Brain pericyte (primary cell): Measurements from ENCODE around the gene EML5.

ENCODE experiments used
- DNase-seq: peaks from one replicate; pipeline ENCODE4 v3.0.0-alpha.2; 2012; ENCODE audit warnings: low read depth, low spot score

Gene EML5

GRCh38 chr14:88617479-88617878, 175.3 kb downstream of the EML5 start:
- no peak for DNase-seq

GRCh38 chr14:88616697-88617096, 176.1 kb downstream of the EML5 start:
- DNase-seq = no peak

DNA sequence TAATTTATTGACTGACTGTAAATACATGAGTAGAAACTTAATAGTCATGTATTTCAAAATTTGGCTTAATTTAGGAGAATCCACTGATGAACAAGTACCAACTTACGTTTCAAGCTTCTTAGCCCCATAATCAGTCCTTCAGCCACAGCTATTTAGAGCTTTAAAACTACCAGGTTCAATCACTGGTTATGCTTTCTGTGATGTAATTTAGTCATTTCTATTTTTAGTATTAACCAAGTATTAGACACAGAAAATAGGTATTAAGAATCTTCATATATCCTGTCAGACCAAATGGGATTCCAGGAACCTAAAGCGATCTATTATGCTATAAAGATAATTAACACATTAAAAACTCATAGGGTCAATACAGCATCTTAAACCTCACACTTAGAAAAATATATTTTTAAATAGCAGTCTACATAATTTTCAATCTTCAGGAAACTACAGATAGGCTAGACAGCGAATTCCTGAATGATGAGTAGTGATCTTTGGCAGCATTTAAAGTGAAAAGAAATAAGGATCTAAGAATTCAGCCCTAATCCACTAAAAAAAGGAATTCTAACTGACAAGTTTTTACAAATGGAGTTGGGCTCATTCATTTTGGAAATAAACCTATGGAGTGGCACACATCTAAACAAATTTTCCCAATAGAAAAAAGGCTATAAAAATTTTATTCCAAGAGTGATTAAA, 178.4 kb downstream of the EML5 start:
- DNase-seq = no peak

- DNase-seq = no peak
Measured at GRCh38 chr14:88613552-88614010, 179.2 kb downstream of the EML5 start.

GRCh38 chr14:88612981-88613380, 179.8 kb downstream of the EML5 start:
- no peak for DNase-seq

DNA sequence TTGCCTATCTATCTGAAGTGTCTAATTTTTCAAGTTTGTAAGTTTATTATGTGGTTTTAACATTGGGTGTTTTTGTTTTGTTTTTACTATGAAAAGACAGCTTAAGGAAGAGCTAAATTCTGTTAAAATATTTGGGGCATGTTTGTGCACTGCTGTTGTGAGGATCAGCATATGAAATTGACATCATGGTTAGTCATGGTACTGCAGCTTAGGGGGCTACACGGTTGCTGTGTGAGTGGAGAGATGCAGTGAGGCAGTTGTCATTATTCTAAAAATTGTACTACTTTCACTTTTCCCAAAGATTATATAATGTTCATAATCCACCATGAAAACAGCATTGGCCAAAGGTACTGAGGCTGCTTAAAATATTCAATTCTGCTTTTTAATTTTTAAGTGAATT, 180.9 kb downstream of the EML5 start:
- DNase-seq = no peak

DNA sequence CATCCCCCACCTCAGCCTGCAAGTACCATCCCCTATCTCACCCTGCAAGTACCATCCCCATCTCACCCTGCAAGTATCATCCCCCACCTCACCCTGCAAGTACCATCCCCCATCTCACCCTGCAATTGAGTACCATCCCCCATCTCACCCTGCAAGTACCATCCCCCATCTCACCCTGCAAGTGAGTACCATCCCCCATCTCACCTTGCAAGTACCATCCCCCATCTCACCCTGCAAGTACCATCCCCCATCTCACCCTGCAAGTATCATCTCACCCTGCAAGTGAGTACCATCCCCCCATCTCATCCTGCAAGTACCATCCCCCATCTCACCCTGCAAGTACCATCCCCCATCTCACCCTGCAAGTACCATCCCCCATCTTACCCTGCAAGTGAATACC, 184.9 kb downstream of the EML5 start:
- no peak for DNase-seq

DNA sequence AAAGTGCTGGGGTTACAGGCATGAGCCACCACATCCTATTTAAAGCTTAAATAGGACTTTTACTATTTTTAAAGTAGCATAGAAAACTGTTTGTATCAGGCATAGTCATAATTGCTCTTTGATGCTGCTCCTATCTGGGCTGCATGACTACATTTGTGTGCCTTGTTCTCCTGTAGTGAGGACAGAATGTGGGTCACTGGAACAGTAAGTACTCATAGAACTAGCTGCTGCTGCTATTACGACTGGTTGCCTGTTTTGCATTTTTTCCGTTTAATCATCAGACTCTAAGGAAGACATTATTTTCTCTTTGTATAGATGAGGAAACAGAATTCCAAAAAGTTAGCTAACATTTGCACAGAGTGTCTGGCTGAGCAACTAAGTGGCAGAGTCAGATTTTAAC, 187.2 kb downstream of the EML5 start:
- DNase-seq = no peak

- no peak for DNase-seq
Measured at GRCh38 chr14:88604212-88604611, 188.5 kb downstream of the EML5 start.

- DNase-seq = no peak
Measured at GRCh38 chr14:88599761-88600439, 192.9 kb downstream of the EML5 start.

GRCh38 chr14:88599326-88599725, 193.4 kb downstream of the EML5 start:
- DNase-seq = no peak

- no peak for DNase-seq
Measured at GRCh38 chr14:88598097-88598675, 194.6 kb downstream of the EML5 start.

DNA sequence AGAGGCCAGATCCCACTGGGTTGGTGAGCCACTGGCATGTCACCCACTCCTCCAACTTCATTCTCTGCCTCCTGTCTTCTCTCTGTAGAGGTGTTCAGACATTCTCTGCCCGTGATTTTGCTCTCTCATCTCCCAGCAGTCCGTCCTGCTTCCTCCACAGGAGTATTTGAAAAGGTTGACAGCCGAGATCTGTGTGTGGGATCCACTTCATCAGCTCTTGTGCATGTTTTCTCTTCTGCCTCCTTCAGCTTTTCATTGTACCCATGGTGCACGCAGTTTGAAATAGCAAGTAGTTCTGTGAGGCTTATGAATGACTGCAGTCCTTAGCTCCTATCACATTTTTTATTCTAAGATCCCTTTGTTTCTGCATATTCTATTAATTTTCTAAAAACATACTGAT, 195.2 kb downstream of the EML5 start:
- DNase-seq = no peak

DNA sequence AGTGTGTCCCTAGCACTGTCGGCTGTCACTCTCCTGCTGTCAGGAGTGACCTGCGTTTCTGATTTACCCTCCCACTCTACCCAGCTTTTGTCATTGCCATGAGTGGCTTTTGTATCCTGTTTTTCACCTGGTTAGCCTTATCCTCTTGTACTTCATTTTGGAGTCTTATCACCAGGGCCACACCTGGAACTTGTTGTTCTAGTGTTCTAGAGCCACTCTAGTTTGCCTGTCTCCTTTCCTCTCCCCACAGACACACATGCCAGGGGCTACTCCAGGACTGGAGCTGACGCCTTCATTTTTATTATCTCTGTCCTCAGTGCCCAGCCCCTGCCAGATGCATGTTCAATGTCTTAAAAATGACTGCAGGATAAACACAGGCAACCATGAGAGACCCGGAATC, 195.7 kb downstream of the EML5 start:
- no peak for DNase-seq

- DNase-seq = no peak
Measured at GRCh38 chr14:88592031-88592430, 200.7 kb downstream of the EML5 start.

DNA sequence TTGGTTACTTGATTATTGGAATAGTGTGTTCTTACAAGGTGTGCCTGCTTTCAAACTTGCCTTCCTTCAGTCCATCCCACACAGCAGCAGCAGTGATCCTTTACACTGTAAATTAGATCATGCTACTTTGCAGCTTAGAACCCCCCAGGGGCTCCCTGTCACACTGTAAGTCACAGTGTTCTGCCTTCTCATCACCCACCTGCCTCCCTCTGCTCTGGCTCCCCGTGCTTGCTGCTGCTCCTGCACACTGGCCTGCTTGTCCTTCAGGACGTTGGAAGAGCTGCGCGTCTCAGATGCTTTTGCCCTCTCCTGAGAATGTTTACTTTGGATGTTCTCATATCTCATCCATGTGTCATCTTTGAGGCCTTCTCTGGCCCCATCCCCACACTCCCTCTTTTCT, 202.6 kb downstream of the EML5 start:
- DNase-seq = no peak

GRCh38 chr14:88588081-88588480, 204.7 kb downstream of the EML5 start:
- DNase-seq = no peak

GRCh38 chr14:88584451-88584850, 208.3 kb downstream of the EML5 start:
- DNase-seq = no peak

- DNase-seq = no peak
Measured at GRCh38 chr14:88576222-88576621, 216.5 kb downstream of the EML5 start.

DNA sequence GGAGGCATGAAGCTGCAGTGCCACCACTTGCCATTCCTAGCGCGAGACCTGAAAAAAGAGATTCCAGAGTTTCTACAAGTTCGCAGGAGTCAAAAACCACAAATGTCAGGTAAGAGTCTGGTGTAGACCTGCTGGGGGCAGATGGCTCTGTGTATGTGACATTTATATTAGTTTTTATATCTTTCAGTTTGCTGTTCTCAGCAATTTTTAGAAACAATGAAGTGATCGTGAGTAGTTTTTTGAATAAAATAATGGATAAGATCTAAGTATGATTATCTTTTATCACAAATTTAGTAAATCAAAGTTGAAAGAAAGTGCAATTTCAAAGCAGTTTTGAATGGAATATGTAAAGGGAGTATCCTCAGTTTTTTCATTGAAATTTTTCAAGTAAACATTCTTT, 220.6 kb downstream of the EML5 start:
- DNase-seq = no peak

GRCh38 chr14:88568196-88568595, 224.6 kb downstream of the EML5 start:
- no peak for DNase-seq

DNA sequence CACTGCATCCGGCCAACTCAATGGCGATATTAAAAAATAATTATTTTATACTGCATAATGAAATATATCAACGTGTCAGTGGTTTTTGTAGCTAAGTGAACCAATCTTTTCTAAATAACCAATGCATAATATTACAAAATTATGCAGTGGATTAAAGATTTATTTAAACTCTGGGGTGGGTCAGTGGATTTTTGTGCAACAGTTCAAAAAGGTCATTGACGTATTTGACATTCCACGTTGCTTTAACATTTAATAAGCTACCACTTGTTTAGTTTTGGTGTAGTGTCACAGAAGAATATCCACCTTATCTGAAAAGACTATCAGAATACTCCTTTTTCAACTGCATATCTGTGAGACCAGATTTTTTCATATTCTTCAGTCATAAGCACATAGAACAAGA, 227.3 kb downstream of the EML5 start:
- no peak for DNase-seq

DNA sequence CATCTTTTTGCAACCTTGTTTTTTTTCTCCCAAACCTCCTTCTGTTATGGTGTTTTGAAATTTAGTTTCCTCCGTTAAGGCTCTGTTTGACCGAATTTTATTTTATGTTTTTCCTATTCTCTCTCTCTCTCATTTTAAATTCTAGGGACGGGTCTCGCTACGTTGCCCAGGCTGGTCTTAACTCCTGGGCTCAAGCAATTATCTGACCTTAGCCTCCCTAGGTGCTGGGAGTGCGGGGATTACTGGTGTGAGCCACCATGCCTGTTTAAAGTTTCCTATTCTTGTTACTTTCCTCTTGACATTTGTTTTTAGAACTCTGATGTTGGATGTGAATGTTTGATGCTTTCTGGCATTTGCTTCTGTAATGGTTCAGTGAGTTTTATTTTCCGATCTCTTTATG, 228.9 kb downstream of the EML5 start:
- no peak for DNase-seq
